Subcutaneous adipose tissue (tissue), 4 donors: Measurements from ENCODE around the gene ANKRD12. TPM values are rescaled to one million over a fixed set of nuclear protein-coding genes. Genes with fewer than 3 reads are reported as not detected.

Experiments used
- CTCF ChIP-seq: fragments of 450-650 bp; IDR thresholded peaks from one replicate; pipeline ENCODE4 v1.5.1; 2016; ENCODE audit warnings: low read depth, mild to moderate bottlenecking, control low read depth, antibody characterized with exemption, moderate library complexity
- small RNA-seq: library from RNA; depleted of rRNA; stranded (forward); fragments of <200 nt; gene quantifications from one replicate; pipeline ENCODE3, GENCODE V24; 2016
- total RNA-seq, 4 donors: library from RNA; depleted of rRNA; stranded (reverse); fragments of >200 nt; gene quantifications; one replicate each; pipeline ENCODE4 v1.1.0, GENCODE V29; 2016

The ANKRD12 gene
- total RNA-seq, 4 donors from 2014 or later, result 38.6 to 99.5 (median 65.4) TPM

DNA sequence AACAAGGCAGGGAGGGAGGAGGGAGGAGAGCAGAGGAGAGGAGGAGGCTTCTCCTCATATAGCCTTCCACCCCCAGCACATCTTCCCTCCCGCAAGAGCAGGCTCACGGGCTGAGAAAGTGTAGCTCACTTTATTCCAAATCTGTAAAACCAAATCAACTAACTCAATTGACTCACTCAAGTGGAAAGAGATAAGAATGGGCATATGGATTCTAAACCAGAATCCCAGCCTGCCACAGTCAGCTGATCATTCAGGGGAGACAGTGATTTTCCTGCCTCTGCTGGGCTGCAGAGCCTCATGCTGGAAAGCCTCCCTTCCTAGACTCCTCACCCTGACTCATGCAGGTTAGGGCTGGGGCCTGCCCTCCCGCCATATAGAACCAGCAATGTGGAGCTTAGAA lies 193.8 kb downstream of the ANKRD12 start:
- no peak for TF ChIP-seq CTCF

GRCh38 chr18:9333441-9334328 lies 197.1 kb downstream of the ANKRD12 start:
- TF ChIP-seq CTCF, result no peak

GRCh38 chr18:9334329-9334972 lies 197.9 kb downstream of the ANKRD12 start, which contains the start of gene TWSG1:
Gene TWSG1, plus strand, starts transcription at chr18:9334773. Its CDS starts 2,457 bp downstream, at chr18:9337230.
- TF ChIP-seq CTCF, result no peak

DNA sequence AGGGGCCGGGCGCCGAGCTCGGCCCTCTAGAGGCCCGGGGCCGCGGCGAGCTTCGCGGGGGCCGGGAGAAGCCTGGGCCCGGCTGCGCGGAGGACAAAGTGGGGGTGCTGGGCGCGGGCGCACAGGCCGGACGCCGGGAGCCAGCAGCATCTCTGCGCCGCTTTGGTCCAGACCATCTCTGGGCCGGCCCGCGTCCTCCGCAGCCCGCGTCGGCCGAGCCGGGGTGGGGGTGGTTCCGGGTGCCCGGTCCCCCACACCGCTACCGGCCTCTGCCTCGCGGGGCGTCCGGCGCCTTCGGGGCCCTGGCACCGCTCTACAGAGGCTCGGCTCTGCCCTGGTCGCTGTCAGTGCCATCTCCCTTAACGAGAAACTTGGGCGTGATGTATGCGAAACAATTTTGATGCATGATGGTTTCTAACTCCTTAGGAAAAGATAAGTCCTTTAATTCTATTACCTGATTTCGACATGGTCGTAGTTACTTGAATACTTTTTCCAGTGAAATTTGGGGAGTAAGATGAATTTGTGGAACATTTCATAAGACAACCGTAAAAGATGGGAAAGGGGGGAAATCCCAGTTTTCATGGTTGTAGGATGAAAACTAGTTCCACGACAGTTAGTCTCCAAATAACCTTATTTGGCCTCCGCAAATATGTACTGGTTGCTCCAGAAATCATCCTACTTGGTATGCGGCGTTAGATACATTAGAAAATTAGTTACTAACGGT lies 198.6 kb downstream of the ANKRD12 start:
- no peak for TF ChIP-seq CTCF

Small RNAs within 50 kb of the gene (small RNA-seq; reads per million reads assigned to genes)
- 0.49 reads per million for gene RF00019

Other genes with a start within 250 kb of the ANKRD12 start
- gene NDUFV2, start 34.1 kb upstream of the ANKRD12 start, total RNA-seq, result 100 to 1,000 TPM in 2 of 4 donors, 10 to 100 TPM in 2; 66.3 to 161 (median 97.9) TPM
- gene TWSG1, start 198.0 kb downstream of the ANKRD12 start, total RNA-seq, result 10 to 100 TPM; 13.6 to 45.2 (median 38.2) TPM